ENCODE results near the gene BRD1. TPM values are rescaled to one million over a fixed set of nuclear protein-coding genes. Genes with fewer than 3 reads are reported as not detected.
A peak's percentile ranks its signal among the peaks of the same experiment; 100 is the strongest.

BRD1 gene
- total and polyA plus RNA-seq, 9 donors, result 13.6 to 45.6 (median 35.8) TPM

GRCh38 chr22:49826603-49827270 lies 936 bp downstream of the BRD1 start:
- Histone ChIP-seq H3K27ac (peak overlapping the region; percentile 87 to 97), H3K36me3 (no peaks in the 10 kb centered on the region), H3K4me3 (peak overlapping the region; percentile 69), H3K27me3 (no peaks in the 10 kb centered on the region), H3K4me1 (ENCODE audit: insufficient read depth) (peaks cover 27% of the 10 kb centered on the region), H3K9me3 (no peaks in the 10 kb centered on the region)
- 0 to 1% (median 1%) methylated on average over 44 to 86 of the region's 86 CpGs for WGBS, 3 donors
- peak; percentile 55 to 81 (median 69) for DNase-seq
- intact Hi-C loops (cut with DNase I), result loop anchor here in 1 of 4 donors (10.0 kb wide), 1 partner anchor 52 kb away; no protein-coding TSS in a partner anchor
- TF ChIP-seq CTCF (IDR thresholded peaks at IDR 0.05) (no peak), EP300 (IDR thresholded peaks at IDR 0.05) (no peak)

GRCh38 chr22:49825944-49826602 lies 1.6 kb downstream of the BRD1 start:
- TF ChIP-seq CTCF (IDR thresholded peaks at IDR 0.05) (no peak), POLR2A (IDR thresholded peaks at IDR 0.05) (no peak), EP300 (IDR thresholded peaks at IDR 0.05) (no peak)
- H3K36me3 ChIP-seq, result no peaks in the 10 kb centered on the region
- peak overlapping the region; percentile 87 to 97 for H3K27ac ChIP-seq
- no peaks in the 10 kb centered on the region for H3K9me3 ChIP-seq
- WGBS, 3 donors, result 20 to 29% (median 22%) methylated on average over 31 of the region's 31 CpGs
- DNase-seq, result no peak
- H3K27me3 ChIP-seq, result no peaks in the 10 kb centered on the region
- peaks cover 30% of the 10 kb centered on the region for H3K4me1 ChIP-seq (ENCODE audit: insufficient read depth)
- H3K4me3 ChIP-seq, result peak overlapping the region; percentile 69
- intact Hi-C loops (cut with DNase I), result loop anchor here in 1 of 4 donors (10.0 kb wide), 1 partner anchor 51 kb away; no protein-coding TSS in a partner anchor

- Histone ChIP-seq H3K27ac (no peak overlapping the region), H3K36me3 (no peaks in the 10 kb centered on the region), H3K9me3 (no peaks in the 10 kb centered on the region), H3K4me1 (ENCODE audit: insufficient read depth) (peaks cover 36% of the 10 kb centered on the region), H3K27me3 (no peaks in the 10 kb centered on the region), H3K4me3 (peak overlapping the region; percentile 69)
- no peak for TF ChIP-seq EP300 (IDR thresholded peaks at IDR 0.05)
- TF ChIP-seq POLR2A (IDR thresholded peaks at IDR 0.05), result no peak
- no peak for TF ChIP-seq CTCF (IDR thresholded peaks at IDR 0.05)
- DNase-seq, result no peak
- intact Hi-C loops (cut with DNase I), result loop anchor here in 1 of 4 donors (10.0 kb wide), 1 partner anchor 51 kb away; no protein-coding TSS in a partner anchor
- 71 to 82% (median 81%) methylated on average over 10 of the region's 10 CpGs for WGBS, 3 donors
These were observed 2.2 kb downstream of the BRD1 start for GRCh38 chr22:49825436-49825835.

GRCh38 chr22:49824936-49825335 lies 2.7 kb downstream of the BRD1 start:
- H3K4me1 ChIP-seq (ENCODE audit: insufficient read depth), result peaks cover 36% of the 10 kb centered on the region
- H3K36me3 ChIP-seq, result no peaks in the 10 kb centered on the region
- no peaks in the 10 kb centered on the region for H3K9me3 ChIP-seq
- H3K27ac ChIP-seq, result no peak overlapping the region
- intact Hi-C loops (cut with DNase I), result loop anchor here in 1 of 4 donors (10.0 kb wide), 1 partner anchor 50 kb away; no protein-coding TSS in a partner anchor
- no peak for DNase-seq
- WGBS, 3 donors, result 87 to 92% (median 92%) methylated on average over 12 of the region's 12 CpGs
- no peak for TF ChIP-seq EP300 (IDR thresholded peaks at IDR 0.05)
- TF ChIP-seq CTCF (IDR thresholded peaks at IDR 0.05), result no peak
- TF ChIP-seq POLR2A (IDR thresholded peaks at IDR 0.05), result no peak
- no peak overlapping the region for H3K4me3 ChIP-seq
- H3K27me3 ChIP-seq, result no peaks in the 10 kb centered on the region
